Fibroblast of villous mesenchyme (primary cell): ENCODE results near the gene GRIA1. TPM values are rescaled to one million over a fixed set of nuclear protein-coding genes. Genes with fewer than 3 reads are reported as not detected.

Experiments used
- DNase-seq: peaks from one replicate; pipeline ENCODE4 v3.0.0-alpha.2; 2010; ENCODE audit warnings: low read depth
- H3K4me3 ChIP-seq: 2 replicates; pipeline ENCODE4 v1.5.1; 2011; ENCODE audit warnings: low read depth, mild to moderate bottlenecking, low read length
- total RNA-seq: library from RNA; depleted of rRNA; stranded (reverse); fragments of >200 nt; gene quantifications from 2 replicates; pipeline ENCODE4 v1.2.3, GENCODE V29; 2012
- TF ChIP-seq, protein P1 (sequence below): IDR thresholded peaks from 2 replicates; pipeline ENCODE4 v1.5.1; 2012; ENCODE audit warnings: low read depth, mild to moderate bottlenecking, low read length; ENCODE audit not compliant: insufficient read depth

The GRIA1 gene
- total RNA-seq, 1 donor = 22.5 TPM

DNA sequence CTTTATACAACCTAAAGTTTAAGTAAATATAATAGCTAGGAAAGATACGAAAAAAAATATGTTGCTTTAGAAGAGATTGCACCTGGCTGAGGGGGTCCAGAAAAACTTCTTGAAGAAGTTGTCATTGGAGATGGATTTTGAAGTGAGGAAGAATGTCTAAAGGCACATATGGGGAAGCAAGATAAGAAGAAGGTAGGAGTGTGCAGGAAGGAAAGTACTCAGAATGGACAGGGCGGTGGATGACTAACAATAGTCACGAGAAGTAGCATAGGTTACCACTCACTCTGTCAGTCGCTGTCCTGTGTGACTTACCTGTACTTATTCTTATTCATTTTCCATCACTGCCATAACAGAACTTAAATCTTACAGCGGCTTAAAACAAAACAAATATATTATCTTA is 251.6 kb downstream of the GRIA1 start:
- DNase-seq = no peak
- TF ChIP-seq, protein P1, sequence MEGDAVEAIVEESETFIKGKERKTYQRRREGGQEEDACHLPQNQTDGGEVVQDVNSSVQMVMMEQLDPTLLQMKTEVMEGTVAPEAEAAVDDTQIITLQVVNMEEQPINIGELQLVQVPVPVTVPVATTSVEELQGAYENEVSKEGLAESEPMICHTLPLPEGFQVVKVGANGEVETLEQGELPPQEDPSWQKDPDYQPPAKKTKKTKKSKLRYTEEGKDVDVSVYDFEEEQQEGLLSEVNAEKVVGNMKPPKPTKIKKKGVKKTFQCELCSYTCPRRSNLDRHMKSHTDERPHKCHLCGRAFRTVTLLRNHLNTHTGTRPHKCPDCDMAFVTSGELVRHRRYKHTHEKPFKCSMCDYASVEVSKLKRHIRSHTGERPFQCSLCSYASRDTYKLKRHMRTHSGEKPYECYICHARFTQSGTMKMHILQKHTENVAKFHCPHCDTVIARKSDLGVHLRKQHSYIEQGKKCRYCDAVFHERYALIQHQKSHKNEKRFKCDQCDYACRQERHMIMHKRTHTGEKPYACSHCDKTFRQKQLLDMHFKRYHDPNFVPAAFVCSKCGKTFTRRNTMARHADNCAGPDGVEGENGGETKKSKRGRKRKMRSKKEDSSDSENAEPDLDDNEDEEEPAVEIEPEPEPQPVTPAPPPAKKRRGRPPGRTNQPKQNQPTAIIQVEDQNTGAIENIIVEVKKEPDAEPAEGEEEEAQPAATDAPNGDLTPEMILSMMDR = no peak
- H3K4me3 ChIP-seq = no peak overlapping the region

DNA sequence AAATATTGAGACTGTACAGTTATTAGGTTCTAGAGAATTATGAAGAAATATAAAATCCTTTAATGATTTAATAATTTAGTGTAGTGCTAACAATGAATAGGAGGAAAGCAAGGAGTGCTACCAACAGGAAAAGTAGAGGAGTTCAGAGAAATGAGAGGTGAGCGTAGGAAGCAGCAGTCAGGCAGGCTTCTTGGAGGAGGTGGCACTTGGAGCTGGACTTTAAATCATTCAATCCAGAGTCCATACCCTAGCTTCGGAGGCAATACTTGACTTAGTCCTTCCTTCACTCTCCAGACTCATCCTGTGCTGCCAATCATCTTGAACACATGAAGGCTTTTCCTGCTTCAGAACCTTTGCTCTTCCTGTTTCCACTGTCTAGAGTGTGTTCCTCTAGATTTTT is 254.3 kb downstream of the GRIA1 start:
- TF ChIP-seq, protein P1 = no peak
- H3K4me3 ChIP-seq = no peak overlapping the region
- no peak for DNase-seq

DNA sequence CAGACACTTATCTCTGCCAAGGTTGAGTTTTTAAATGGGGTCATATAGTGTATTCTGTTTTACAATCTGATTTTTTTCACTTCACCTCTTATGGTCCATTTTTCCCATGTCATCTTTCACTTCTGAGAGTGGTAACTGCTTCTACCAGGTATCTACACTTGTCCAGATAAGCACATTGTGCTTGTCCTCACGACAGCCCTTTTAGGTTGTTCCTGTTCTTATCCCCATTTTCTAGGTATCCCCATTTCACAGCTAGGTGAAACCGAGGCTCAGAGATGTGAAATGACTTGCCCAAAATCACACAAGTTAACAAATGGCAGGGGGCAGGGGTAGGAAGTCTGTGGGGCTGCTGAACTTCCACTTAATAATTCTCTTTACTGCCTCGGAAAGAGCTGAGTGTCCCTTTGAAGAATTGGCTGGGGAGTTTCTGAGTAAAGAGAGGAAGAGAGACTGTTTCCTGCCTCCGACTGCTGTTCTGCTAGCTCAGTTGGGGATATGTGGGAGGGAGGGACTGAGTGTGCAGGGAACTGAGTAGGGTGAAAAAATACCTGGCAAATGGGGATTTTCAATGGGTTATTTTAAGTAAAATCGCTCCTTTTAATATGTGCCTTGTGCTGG is 255.4 kb downstream of the GRIA1 start:
- no peak overlapping the region for H3K4me3 ChIP-seq
- DNase-seq = no peak
- TF ChIP-seq, protein P1 = no peak

DNA sequence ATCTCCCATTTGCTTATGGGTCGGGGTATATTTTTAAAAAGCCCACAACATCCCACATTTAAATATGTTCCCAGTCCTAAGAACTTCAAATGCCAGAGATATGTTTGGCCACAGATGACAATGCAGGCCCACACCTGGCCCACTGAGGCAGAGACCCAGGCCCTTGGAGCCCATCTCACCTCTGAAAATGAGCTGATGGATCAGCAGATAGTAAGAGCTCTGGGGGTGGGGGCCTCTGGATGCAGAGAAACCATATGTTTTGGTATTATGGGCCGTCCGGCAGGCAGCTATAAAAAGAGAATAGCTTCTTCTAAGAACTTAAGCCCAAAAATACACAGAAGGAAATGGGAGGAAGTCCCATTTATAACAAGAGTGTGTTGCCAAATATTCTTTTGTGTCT is 256.0 kb downstream of the GRIA1 start:
- H3K4me3 ChIP-seq = no peak overlapping the region
- TF ChIP-seq, protein P1 = no peak
- DNase-seq = no peak

DNA sequence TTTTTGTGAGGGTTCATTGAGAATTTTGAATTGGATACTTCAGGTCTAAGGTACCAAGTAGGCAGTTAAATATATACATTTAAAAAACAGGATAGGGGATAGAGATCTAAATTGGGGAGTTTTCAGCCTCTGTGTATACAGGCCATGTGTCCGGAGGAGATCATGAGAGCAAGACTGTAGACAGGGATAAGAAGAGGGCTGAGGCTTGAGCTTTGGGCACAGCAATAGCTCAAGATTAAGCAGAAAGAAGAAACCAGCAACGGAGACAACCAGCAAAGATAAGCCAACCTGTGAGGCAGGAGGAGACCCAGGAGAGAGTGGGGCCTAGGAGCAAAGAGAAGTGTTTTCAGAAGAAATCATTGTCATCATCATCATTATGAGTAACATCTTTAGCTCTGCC is 258.4 kb downstream of the GRIA1 start:
- TF ChIP-seq, protein P1 = no peak

DNA sequence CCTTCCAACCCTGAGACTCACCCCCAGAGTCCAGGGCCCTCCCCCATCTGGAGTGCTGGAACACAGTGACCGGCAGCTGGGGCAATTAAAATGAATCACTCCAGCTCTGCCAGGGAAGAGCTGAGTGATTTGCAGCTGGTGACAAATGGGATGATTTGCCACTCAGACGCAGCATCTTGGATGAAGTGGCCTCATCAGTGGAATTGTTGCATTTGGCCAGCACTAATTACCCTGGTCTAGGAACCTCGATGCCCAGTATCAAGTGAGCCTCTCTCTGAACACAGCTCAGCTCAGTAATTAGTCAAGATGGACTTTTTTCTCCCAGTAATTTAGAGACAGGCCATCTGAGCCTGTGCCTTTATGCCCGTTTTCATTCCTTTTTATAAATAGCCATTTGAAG is 259.5 kb downstream of the GRIA1 start:
- no peak for DNase-seq
- no peak overlapping the region for H3K4me3 ChIP-seq
- TF ChIP-seq, protein P1 = no peak

More for the DNA sequence above, 258.4 kb downstream of the GRIA1 start:
- no peak for DNase-seq
- H3K4me3 ChIP-seq = no peak overlapping the region

DNA sequence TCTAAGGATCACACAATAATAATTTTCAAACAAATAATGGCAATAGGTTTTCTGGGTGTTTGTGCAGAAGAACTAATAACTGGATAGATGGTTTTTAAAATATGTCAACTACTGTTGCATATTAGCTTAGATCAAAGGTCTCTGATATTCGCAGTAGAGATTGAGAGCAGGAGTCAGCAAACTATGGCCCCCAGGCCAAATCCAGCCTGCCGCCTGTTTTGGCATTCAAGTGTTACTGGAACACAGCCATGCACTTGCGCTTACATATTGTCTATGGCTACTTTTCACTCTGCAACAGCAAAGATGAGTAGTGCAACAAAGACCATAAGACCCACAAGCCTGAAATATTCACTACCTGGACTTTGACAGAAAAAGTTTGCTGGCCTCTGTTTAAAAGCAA is 260.8 kb downstream of the GRIA1 start:
- TF ChIP-seq, protein P1 = no peak
- no peak for DNase-seq
- H3K4me3 ChIP-seq = no peak overlapping the region
